HEK293 (cell line): Measurements from ENCODE around the gene B4GALNT3.

ENCODE experiments used
- HOXC10 ChIP-seq: sonication (generic); formaldehyde crosslinking; IDR thresholded peaks from 2 replicates; pipeline ENCODE4 v1.8.1; 2023; ENCODE audit warnings: mild to moderate bottlenecking, missing genetic modification reagents
- HOXD13 ChIP-seq: sonication (generic); formaldehyde crosslinking; IDR thresholded peaks from 2 replicates; pipeline ENCODE4 v1.8.0; 2022; ENCODE audit warnings: missing genetic modification reagents, borderline replicate concordance
- KLF8 ChIP-seq: fragments of 450-650 bp; formaldehyde crosslinking; IDR thresholded peaks from 2 replicates; pipeline ENCODE4 v1.5.1; 2016; ENCODE audit warnings: missing biosample characterization, missing genetic modification characterization
- ZBTB17 ChIP-seq: fragments of 450-650 bp; formaldehyde crosslinking; IDR thresholded peaks from 2 replicates; pipeline ENCODE4 v1.5.1; 2016; ENCODE audit warnings: missing biosample characterization, missing genetic modification characterization
- ZBTB21 ChIP-seq: fragments of 450-650 bp; formaldehyde crosslinking; IDR thresholded peaks from 2 replicates; pipeline ENCODE4 v1.5.1; 2017; ENCODE audit warnings: missing biosample characterization, missing genetic modification characterization
- ZIC2 ChIP-seq: fragments of 450-650 bp; formaldehyde crosslinking; IDR thresholded peaks from 2 replicates; pipeline ENCODE4 v1.5.1; 2016; ENCODE audit warnings: missing biosample characterization, missing genetic modification characterization
- ZNF10 ChIP-seq: fragments of 450-650 bp; formaldehyde crosslinking; IDR thresholded peaks from 2 replicates; pipeline ENCODE4 v1.5.1; 2017; ENCODE audit warnings: missing biosample characterization, missing genetic modification characterization
- ZNF16 ChIP-seq: fragments of 450-650 bp; formaldehyde crosslinking; IDR thresholded peaks from 2 replicates; pipeline ENCODE4 v1.5.1; 2016; ENCODE audit warnings: low read depth, missing biosample characterization, missing genetic modification characterization
- ZNF24 ChIP-seq: fragments of 450-650 bp; formaldehyde crosslinking; IDR thresholded peaks from 2 replicates; pipeline ENCODE4 v1.5.1; 2016; ENCODE audit warnings: missing biosample characterization, missing genetic modification characterization
- ZNF324 ChIP-seq: fragments of 450-650 bp; formaldehyde crosslinking; IDR thresholded peaks from 2 replicates; pipeline ENCODE4 v1.5.1; 2016; ENCODE audit warnings: missing biosample characterization, missing genetic modification characterization
- ZNF610 ChIP-seq: fragments of 450-650 bp; formaldehyde crosslinking; IDR thresholded peaks from 2 replicates; pipeline ENCODE4 v1.5.1; 2016; ENCODE audit warnings: missing biosample characterization, missing genetic modification characterization, borderline replicate concordance
- ZNF660 ChIP-seq: fragments of 450-650 bp; IDR thresholded peaks from 2 replicates; pipeline ENCODE4 v1.5.1; 2018; ENCODE audit warnings: missing biosample characterization, mild to moderate bottlenecking, missing genetic modification characterization
- ZNF664 ChIP-seq: fragments of 450-650 bp; formaldehyde crosslinking; IDR thresholded peaks from 2 replicates; pipeline ENCODE4 v1.5.1; 2016; ENCODE audit warnings: missing biosample characterization, missing genetic modification characterization
- TF ChIP-seq, protein P1 (sequence below): fragments of 450-650 bp; formaldehyde crosslinking; conservative IDR thresholded peaks from 2 replicates; pipeline ENCODE4 v1.5.1; 2016; ENCODE audit warnings: low read depth, missing biosample characterization, missing genetic modification characterization
- TF ChIP-seq, protein P2 (sequence below): fragments of 450-650 bp; formaldehyde crosslinking; IDR thresholded peaks from 2 replicates; pipeline ENCODE4 v1.5.1; 2016; ENCODE audit warnings: missing biosample characterization, missing genetic modification characterization
- TF ChIP-seq, protein P3 (sequence below): fragments of 450-650 bp; formaldehyde crosslinking; conservative IDR thresholded peaks from 2 replicates; pipeline ENCODE4 v1.5.1; 2016; ENCODE audit warnings: low read depth, missing biosample characterization, missing genetic modification characterization
- TF ChIP-seq, protein P4 (sequence below): fragments of 450-650 bp; formaldehyde crosslinking; IDR thresholded peaks from 2 replicates; pipeline ENCODE4 v1.5.1; 2017; ENCODE audit warnings: missing biosample characterization, missing genetic modification characterization
- TF ChIP-seq, protein P5 (sequence below): fragments of 450-650 bp; formaldehyde crosslinking; IDR thresholded peaks from 2 replicates; pipeline ENCODE4 v1.5.1; 2016; ENCODE audit warnings: missing biosample characterization, missing genetic modification characterization
- TF ChIP-seq, protein P6 (sequence below): sonication (generic); formaldehyde crosslinking; IDR thresholded peaks from 2 replicates; pipeline ENCODE4 v1.8.1; 2022; ENCODE audit warnings: mild to moderate bottlenecking, moderate library complexity, missing genetic modification reagents
- TF ChIP-seq, protein P7 (sequence below): fragments of 450-650 bp; formaldehyde crosslinking; IDR thresholded peaks from 2 replicates; pipeline ENCODE4 v1.5.1; 2017; ENCODE audit warnings: missing biosample characterization, missing genetic modification characterization

B4GALNT3 gene

DNA sequence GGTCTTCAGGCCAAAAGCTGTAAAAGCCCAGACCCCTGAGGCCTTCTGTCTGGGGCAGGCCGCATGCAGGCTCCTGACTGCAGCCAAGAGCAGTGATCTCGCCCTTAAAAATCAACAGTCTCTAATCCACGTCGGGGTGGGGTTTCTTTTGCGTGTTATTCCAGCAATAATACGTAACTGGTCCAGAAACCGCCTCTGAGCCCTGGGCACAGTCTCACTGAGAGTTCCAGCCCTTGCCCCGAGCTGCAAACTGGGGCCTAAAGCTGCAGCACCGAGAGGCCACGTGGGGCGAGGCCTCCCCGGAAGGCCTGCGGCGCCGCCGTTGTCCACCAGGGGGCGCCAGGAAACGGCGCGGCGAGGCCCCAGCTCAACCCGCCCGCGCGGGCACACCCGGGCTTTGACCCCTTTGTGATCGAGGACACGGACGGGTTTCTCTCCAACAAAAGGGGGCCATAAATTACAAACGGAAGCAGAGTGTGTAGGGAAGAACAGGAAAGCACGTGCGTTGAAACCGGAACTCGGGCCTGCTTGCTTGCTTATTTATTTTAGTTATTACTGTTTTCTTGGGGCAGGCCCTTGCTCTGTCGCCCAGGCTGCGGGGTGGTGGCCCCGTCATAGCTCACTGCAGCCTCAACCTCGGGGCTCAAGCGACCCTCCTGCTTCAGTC is 116.3 kb downstream of the B4GALNT3 start (continued):
- TF ChIP-seq, protein P1, sequence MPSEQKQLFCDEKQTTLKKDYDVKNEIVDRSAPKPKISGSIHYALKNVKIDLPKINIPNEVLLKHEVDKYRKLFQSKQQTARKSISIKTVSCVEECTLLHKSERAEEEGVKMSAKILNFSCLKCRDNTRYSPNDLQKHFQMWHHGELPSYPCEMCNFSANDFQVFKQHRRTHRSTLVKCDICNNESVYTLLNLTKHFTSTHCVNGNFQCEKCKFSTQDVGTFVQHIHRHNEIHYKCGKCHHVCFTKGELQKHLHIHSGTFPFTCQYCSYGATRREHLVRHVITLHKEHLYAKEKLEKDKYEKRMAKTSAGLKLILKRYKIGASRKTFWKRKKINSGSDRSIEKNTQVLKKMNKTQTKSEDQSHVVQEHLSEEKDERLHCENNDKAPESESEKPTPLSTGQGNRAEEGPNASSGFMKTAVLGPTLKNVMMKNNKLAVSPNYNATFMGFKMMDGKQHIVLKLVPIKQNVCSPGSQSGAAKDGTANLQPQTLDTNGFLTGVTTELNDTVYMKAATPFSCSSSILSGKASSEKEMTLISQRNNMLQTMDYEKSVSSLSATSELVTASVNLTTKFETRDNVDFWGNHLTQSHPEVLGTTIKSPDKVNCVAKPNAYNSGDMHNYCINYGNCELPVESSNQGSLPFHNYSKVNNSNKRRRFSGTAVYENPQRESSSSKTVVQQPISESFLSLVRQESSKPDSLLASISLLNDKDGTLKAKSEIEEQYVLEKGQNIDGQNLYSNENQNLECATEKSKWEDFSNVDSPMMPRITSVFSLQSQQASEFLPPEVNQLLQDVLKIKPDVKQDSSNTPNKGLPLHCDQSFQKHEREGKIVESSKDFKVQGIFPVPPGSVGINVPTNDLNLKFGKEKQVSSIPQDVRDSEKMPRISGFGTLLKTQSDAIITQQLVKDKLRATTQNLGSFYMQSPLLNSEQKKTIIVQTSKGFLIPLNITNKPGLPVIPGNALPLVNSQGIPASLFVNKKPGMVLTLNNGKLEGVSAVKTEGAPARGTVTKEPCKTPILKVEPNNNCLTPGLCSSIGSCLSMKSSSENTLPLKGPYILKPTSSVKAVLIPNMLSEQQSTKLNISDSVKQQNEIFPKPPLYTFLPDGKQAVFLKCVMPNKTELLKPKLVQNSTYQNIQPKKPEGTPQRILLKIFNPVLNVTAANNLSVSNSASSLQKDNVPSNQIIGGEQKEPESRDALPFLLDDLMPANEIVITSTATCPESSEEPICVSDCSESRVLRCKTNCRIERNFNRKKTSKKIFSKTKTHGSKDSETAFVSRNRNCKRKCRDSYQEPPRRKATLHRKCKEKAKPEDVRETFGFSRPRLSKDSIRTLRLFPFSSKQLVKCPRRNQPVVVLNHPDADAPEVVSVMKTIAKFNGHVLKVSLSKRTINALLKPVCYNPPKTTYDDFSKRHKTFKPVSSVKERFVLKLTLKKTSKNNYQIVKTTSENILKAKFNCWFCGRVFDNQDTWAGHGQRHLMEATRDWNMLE (tag by site-specific recombination): peak; percentile 46
- TF ChIP-seq ZNF610 (tag by site-specific recombination) (peak; percentile 69; the same call in 1 of the 2 replicates), ZNF24 (peak; percentile 64), ZBTB21 (peak; percentile 28; the same call in 1 of the 2 replicates), ZNF324 (tag by site-specific recombination) (0 out of 2 replicates have a peak, but pooled peaks have one; percentile 15), ZNF660 (tag by site-specific recombination) (peak; percentile 92), HOXC10 (no peak), ZNF16 (tag by site-specific recombination) (no peak), KLF8 (tag by site-specific recombination) (peak; percentile 57; the same call in 1 of the 2 replicates), HOXD13 (CRISPR knock-in tag) (no peak), ZNF10 (tag by site-specific recombination) (peak; percentile 39; the same call in 1 of the 2 replicates), ZIC2 (peak; percentile 51), ZNF664 (no peak), ZBTB17 (tag by site-specific recombination) (0 out of 2 replicates have a peak, but pooled peaks have one; percentile 38)
- TF ChIP-seq, protein P2, sequence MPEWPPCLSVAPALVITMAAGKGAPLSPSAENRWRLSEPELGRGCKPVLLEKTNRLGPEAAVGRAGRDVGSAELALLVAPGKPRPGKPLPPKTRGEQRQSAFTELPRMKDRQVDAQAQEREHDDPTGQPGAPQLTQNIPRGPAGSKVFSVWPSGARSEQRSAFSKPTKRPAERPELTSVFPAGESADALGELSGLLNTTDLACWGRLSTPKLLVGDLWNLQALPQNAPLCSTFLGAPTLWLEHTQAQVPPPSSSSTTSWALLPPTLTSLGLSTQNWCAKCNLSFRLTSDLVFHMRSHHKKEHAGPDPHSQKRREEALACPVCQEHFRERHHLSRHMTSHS (tag by site-specific recombination): no peak
- TF ChIP-seq, protein P3, sequence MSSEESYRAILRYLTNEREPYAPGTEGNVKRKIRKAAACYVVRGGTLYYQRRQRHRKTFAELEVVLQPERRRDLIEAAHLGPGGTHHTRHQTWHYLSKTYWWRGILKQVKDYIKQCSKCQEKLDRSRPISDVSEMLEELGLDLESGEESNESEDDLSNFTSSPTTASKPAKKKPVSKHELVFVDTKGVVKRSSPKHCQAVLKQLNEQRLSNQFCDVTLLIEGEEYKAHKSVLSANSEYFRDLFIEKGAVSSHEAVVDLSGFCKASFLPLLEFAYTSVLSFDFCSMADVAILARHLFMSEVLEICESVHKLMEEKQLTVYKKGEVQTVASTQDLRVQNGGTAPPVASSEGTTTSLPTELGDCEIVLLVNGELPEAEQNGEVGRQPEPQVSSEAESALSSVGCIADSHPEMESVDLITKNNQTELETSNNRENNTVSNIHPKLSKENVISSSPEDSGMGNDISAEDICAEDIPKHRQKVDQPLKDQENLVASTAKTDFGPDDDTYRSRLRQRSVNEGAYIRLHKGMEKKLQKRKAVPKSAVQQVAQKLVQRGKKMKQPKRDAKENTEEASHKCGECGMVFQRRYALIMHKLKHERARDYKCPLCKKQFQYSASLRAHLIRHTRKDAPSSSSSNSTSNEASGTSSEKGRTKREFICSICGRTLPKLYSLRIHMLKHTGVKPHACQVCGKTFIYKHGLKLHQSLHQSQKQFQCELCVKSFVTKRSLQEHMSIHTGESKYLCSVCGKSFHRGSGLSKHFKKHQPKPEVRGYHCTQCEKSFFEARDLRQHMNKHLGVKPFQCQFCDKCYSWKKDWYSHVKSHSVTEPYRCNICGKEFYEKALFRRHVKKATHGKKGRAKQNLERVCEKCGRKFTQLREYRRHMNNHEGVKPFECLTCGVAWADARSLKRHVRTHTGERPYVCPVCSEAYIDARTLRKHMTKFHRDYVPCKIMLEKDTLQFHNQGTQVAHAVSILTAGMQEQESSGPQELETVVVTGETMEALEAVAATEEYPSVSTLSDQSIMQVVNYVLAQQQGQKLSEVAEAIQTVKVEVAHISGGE (tag by site-specific recombination): peak; percentile 91
- TF ChIP-seq, protein P4, sequence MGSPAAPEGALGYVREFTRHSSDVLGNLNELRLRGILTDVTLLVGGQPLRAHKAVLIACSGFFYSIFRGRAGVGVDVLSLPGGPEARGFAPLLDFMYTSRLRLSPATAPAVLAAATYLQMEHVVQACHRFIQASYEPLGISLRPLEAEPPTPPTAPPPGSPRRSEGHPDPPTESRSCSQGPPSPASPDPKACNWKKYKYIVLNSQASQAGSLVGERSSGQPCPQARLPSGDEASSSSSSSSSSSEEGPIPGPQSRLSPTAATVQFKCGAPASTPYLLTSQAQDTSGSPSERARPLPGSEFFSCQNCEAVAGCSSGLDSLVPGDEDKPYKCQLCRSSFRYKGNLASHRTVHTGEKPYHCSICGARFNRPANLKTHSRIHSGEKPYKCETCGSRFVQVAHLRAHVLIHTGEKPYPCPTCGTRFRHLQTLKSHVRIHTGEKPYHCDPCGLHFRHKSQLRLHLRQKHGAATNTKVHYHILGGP (tag by site-specific recombination): no peak
- TF ChIP-seq, protein P5, sequence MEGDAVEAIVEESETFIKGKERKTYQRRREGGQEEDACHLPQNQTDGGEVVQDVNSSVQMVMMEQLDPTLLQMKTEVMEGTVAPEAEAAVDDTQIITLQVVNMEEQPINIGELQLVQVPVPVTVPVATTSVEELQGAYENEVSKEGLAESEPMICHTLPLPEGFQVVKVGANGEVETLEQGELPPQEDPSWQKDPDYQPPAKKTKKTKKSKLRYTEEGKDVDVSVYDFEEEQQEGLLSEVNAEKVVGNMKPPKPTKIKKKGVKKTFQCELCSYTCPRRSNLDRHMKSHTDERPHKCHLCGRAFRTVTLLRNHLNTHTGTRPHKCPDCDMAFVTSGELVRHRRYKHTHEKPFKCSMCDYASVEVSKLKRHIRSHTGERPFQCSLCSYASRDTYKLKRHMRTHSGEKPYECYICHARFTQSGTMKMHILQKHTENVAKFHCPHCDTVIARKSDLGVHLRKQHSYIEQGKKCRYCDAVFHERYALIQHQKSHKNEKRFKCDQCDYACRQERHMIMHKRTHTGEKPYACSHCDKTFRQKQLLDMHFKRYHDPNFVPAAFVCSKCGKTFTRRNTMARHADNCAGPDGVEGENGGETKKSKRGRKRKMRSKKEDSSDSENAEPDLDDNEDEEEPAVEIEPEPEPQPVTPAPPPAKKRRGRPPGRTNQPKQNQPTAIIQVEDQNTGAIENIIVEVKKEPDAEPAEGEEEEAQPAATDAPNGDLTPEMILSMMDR: peak; percentile 96
- TF ChIP-seq, protein P6, sequence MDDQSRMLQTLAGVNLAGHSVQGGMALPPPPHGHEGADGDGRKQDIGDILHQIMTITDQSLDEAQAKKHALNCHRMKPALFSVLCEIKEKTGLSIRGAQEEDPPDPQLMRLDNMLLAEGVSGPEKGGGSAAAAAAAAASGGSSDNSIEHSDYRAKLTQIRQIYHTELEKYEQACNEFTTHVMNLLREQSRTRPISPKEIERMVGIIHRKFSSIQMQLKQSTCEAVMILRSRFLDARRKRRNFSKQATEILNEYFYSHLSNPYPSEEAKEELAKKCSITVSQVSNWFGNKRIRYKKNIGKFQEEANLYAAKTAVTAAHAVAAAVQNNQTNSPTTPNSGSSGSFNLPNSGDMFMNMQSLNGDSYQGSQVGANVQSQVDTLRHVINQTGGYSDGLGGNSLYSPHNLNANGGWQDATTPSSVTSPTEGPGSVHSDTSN (CRISPR knock-in tag): 0 out of 2 replicates have a peak, but pooled peaks have one; percentile 38
- TF ChIP-seq, protein P7, sequence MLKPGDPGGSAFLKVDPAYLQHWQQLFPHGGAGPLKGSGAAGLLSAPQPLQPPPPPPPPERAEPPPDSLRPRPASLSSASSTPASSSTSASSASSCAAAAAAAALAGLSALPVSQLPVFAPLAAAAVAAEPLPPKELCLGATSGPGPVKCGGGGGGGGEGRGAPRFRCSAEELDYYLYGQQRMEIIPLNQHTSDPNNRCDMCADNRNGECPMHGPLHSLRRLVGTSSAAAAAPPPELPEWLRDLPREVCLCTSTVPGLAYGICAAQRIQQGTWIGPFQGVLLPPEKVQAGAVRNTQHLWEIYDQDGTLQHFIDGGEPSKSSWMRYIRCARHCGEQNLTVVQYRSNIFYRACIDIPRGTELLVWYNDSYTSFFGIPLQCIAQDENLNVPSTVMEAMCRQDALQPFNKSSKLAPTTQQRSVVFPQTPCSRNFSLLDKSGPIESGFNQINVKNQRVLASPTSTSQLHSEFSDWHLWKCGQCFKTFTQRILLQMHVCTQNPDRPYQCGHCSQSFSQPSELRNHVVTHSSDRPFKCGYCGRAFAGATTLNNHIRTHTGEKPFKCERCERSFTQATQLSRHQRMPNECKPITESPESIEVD (tag by site-specific recombination): no peak
